Neural progenitor cell (in vitro differentiated cells): ENCODE measurements around the gene WRAP73. TPM values are rescaled to one million over a fixed set of nuclear protein-coding genes. Genes with fewer than 3 reads are reported as not detected.
"Not testable (repeated sequence)": the region's sequence is repeated elsewhere in the genome, so short reads cannot be mapped to it uniquely, and the experiment has no call there.

ENCODE experiments used
- DNase-seq: peaks from one replicate; pipeline ENCODE4 v3.0.0-alpha.2; 2016; ENCODE audit warnings: low spot score
- H2AFZ ChIP-seq: fragments of 200-600 bp; sonication (generic); replicated peaks from 2 replicates; pipeline ENCODE4 v1.6.1; 2016; ENCODE audit warnings: antibody characterized with exemption
- H3F3A ChIP-seq: fragments of 200-600 bp; sonication (generic); 2 replicates; pipeline ENCODE4 v1.6.1; 2016; ENCODE audit warnings: antibody characterized with exemption, low read depth
- H3K27ac ChIP-seq: fragments of 200-600 bp; sonication (generic); 2 replicates; pipeline ENCODE4 v1.5.1; 2016; ENCODE audit warnings: mild to moderate bottlenecking
- H3K27me3 ChIP-seq: fragments of 200-600 bp; sonication (generic); 2 replicates; pipeline ENCODE4 v1.6.1; 2016; ENCODE audit warnings: mild to moderate bottlenecking, moderate library complexity
- H3K36me3 ChIP-seq: fragments of 200-600 bp; sonication (generic); 2 replicates; pipeline ENCODE4 v1.5.1; 2016
- H3K4me1 ChIP-seq: fragments of 200-600 bp; sonication (generic); 2 replicates; pipeline ENCODE4 v1.6.1; 2016; ENCODE audit warnings: mixed run types
- H3K4me2 ChIP-seq: fragments of 200-600 bp; sonication (generic); 2 replicates; pipeline ENCODE4 v1.6.1; 2016
- H3K4me3 ChIP-seq: fragments of 200-600 bp; sonication (generic); 2 replicates; pipeline ENCODE4 v1.5.1; 2016
- H3K79me2 ChIP-seq: fragments of 200-600 bp; sonication (generic); 2 replicates; pipeline ENCODE4 v1.6.1; 2016; ENCODE audit warnings: low read depth
- H3K9ac ChIP-seq: fragments of 200-600 bp; sonication (generic); 2 replicates; pipeline ENCODE4 v1.6.1; 2016
- H3K9me3 ChIP-seq: fragments of 200-600 bp; sonication (generic); 2 replicates; pipeline ENCODE4 v1.5.1; 2016; ENCODE audit warnings: low read depth
- H4K20me1 ChIP-seq: fragments of 200-600 bp; sonication (generic); 2 replicates; pipeline ENCODE4 v1.6.1; 2016; ENCODE audit warnings: low read depth
- H3K27ac Mint-ChIP-seq: 3 replicates; pipeline ENCODE4 v1.8.0; 2021; ENCODE audit warnings: mixed read lengths
- H3K27me3 Mint-ChIP-seq: 2 replicates; pipeline ENCODE4 v1.8.0; 2022; ENCODE audit warnings: low read depth, mild to moderate bottlenecking, inconsistent platforms, moderate library complexity, mixed read lengths; ENCODE audit not compliant: insufficient read depth
- H3K36me3 Mint-ChIP-seq: 3 replicates; pipeline ENCODE4 v1.8.0; 2021; ENCODE audit warnings: mixed read lengths
- H3K4me1 Mint-ChIP-seq: 3 replicates; pipeline ENCODE4 v1.8.0; 2021; ENCODE audit warnings: mixed read lengths
- H3K4me3 Mint-ChIP-seq: 3 replicates; pipeline ENCODE4 v1.8.0; 2021; ENCODE audit warnings: mild to moderate bottlenecking, moderate library complexity, mixed read lengths
- H3K9me3 Mint-ChIP-seq: 3 replicates; pipeline ENCODE4 v1.8.0; 2020; ENCODE audit warnings: mixed read lengths
- CTCF ChIP-seq: fragments of 200-600 bp; sonication (generic); IDR thresholded peaks from 2 replicates; pipeline ENCODE4 v1.5.1; 2017; ENCODE audit warnings: antibody characterized with exemption, mild to moderate bottlenecking
- EZH2 ChIP-seq: fragments of 200-600 bp; sonication (generic); IDR thresholded peaks from 2 replicates; pipeline ENCODE4 v1.6.1; 2017; ENCODE audit warnings: antibody characterized with exemption, mild to moderate bottlenecking, moderate library complexity
- EZH2phosphoT487 ChIP-seq: fragments of 200-600 bp; sonication (generic); IDR thresholded peaks from 2 replicates; pipeline ENCODE4 v1.6.1; 2017; ENCODE audit warnings: antibody characterized with exemption
- total RNA-seq: library from RNA; depleted of rRNA; stranded (reverse); fragments of >200 nt; gene quantifications from 2 replicates; pipeline ENCODE4 v1.2.3, GENCODE V29; 2015; ENCODE audit warnings: low replicate concordance

Gene WRAP73
- total RNA-seq, 1 donor from 2014 or later: 12.0 TPM

GRCh38 chr1:3621151-3621671, 28.7 kb downstream of the WRAP73 start:
- H4K20me1 ChIP-seq, H3K4me2 ChIP-seq, DNase-seq, H3K4me3 ChIP-seq, H3K27ac ChIP-seq, H3K36me3 Mint-ChIP-seq, H3F3A ChIP-seq, H3K79me2 ChIP-seq, H3K27me3 Mint-ChIP-seq, H3K27ac Mint-ChIP-seq, H3K36me3 ChIP-seq, H2AFZ ChIP-seq, H3K9me3 Mint-ChIP-seq, H3K9ac ChIP-seq, H3K9me3 ChIP-seq: not testable (repeated sequence)
- Histone ChIP-seq H3K27me3 (peaks cover 21% of the 10 kb centered on the region), H3K4me1 (peaks cover 13% of the 10 kb centered on the region)
- H3K4me3 Mint-ChIP-seq: peak overlapping the region; percentile 41
- peaks cover 23% of the 10 kb centered on the region for H3K4me1 Mint-ChIP-seq
- TF ChIP-seq CTCF: peak; percentile 47

- Histone ChIP-seq H3F3A (no peaks in the 10 kb centered on the region), H2AFZ (no peak overlapping the region), H3K9me3 (no peaks in the 10 kb centered on the region), H3K4me3 (no peak overlapping the region), H4K20me1 (peaks cover under 1% of the 10 kb centered on the region), H3K4me2 (no peak overlapping the region), H3K27me3 (peaks cover 21% of the 10 kb centered on the region), H3K27ac (no peak overlapping the region), H3K36me3 (no peaks in the 10 kb centered on the region), H3K4me1 (peaks cover 10% of the 10 kb centered on the region), H3K79me2 (peaks cover 5% of the 10 kb centered on the region), H3K9ac (no peak overlapping the region)
- Mint-ChIP-seq H3K36me3 (no peaks in the 10 kb centered on the region), H3K27me3 (peaks cover 7% of the 10 kb centered on the region), H3K4me1 (peaks cover 26% of the 10 kb centered on the region), H3K9me3 (no peaks in the 10 kb centered on the region), H3K27ac (no peak overlapping the region), H3K4me3 (no peak overlapping the region)
- TF ChIP-seq EZH2phosphoT487 (no peak), EZH2 (no peak), CTCF (no peak)
- DNase-seq: no peak
Measured at GRCh38 chr1:3620708-3621107, 29.2 kb downstream of the WRAP73 start.

GRCh38 chr1:3618881-3619671, 30.8 kb downstream of the WRAP73 start:
- Histone ChIP-seq H3K27me3 (peaks cover 21% of the 10 kb centered on the region), H3K9me3 (no peaks in the 10 kb centered on the region), H3K4me2 (no peak overlapping the region), H3K27ac (no peak overlapping the region), H3K4me3 (no peak overlapping the region), H3K79me2 (no peaks in the 10 kb centered on the region), H2AFZ (no peak overlapping the region), H3F3A (peaks cover 9% of the 10 kb centered on the region), H4K20me1 (peaks cover 10% of the 10 kb centered on the region), H3K36me3 (no peaks in the 10 kb centered on the region), H3K4me1 (peaks cover 18% of the 10 kb centered on the region), H3K9ac (no peak overlapping the region)
- Mint-ChIP-seq H3K4me1 (peaks cover 36% of the 10 kb centered on the region), H3K4me3 (no peak overlapping the region), H3K27me3 (peaks cover 6% of the 10 kb centered on the region), H3K36me3 (no peaks in the 10 kb centered on the region), H3K27ac (no peak overlapping the region), H3K9me3 (no peaks in the 10 kb centered on the region)
- TF ChIP-seq EZH2: no peak
- TF ChIP-seq CTCF: peak; percentile 84
- no peak for TF ChIP-seq EZH2phosphoT487
- peak; percentile 90 for DNase-seq
